GM12892 (cell line): Measurements from ENCODE around the gene SLC35C1.

ENCODE experiments used
- POLR2A ChIP-seq: IDR thresholded peaks from 2 replicates; pipeline ENCODE4 v1.6.1; 2011; ENCODE audit warnings: low read depth, low read length, control low read depth
- POLR2AphosphoS5 ChIP-seq: IDR thresholded peaks from 2 replicates; pipeline ENCODE4 v1.6.1; 2011; ENCODE audit warnings: low read depth, low read length, control low read depth
- TAF1 ChIP-seq: IDR thresholded peaks from 2 replicates; pipeline ENCODE4 v1.6.1; 2011; ENCODE audit warnings: low read depth, mild to moderate bottlenecking, control low read depth, low read length, borderline replicate concordance

- TF ChIP-seq TAF1 (no peak), POLR2A (no peak), POLR2AphosphoS5 (no peak)
These were observed 31.8 kb upstream of the SLC35C1 start for GRCh38 chr11:45772986-45773785.
